ENCODE results near the gene LSR.

- TF ChIP-seq CTCF (IDR thresholded peaks at IDR 0.05) (no peak), POLR2A (IDR thresholded peaks at IDR 0.05) (no peak)
These were observed 49.3 kb upstream of the LSR start for GRCh38 chr19:35199481-35199880.

All from body of pancreas (tissue), 4 donors.